ENCODE results near the gene PRKG1.

GRCh38 chr10:51508156-51508555 is 433.9 kb downstream of the PRKG1 start:
- TF ChIP-seq CTCF (IDR thresholded peaks at IDR 0.05; ENCODE audit: low read depth, low read length, missing input control): no peak
- TF ChIP-seq MAX (IDR thresholded peaks at IDR 0.05): no peak
- no peak for TF ChIP-seq RAD21 (IDR thresholded peaks at IDR 0.05)
- no peak for TF ChIP-seq SP1 (IDR thresholded peaks at IDR 0.05)
- TF ChIP-seq NR2F2 (IDR thresholded peaks at IDR 0.05): no peak
- no peak for TF ChIP-seq YY1 (IDR thresholded peaks at IDR 0.05)
- no peak for TF ChIP-seq JUND (IDR thresholded peaks at IDR 0.05)
- TF ChIP-seq TAF1 (conservative IDR thresholded peaks at IDR 0.05): no peak
- TF ChIP-seq HNF4A (conservative IDR thresholded peaks at IDR 0.05): no peak
- no peak for TF ChIP-seq ATF3 (IDR thresholded peaks at IDR 0.05)
- no peak for TF ChIP-seq REST (IDR thresholded peaks at IDR 0.05)
